ENCODE measurements around the gene GRPEL1. TPM values are rescaled to one million over a fixed set of nuclear protein-coding genes. Genes with fewer than 3 reads are reported as not detected.

Gene GRPEL1
- total RNA-seq (2014; rRNA removed; shearing (Covaris generic)) (27.4 and 27.6 TPM in 2 replicates), polyA plus RNA-seq (2016; fragmentation: Nextera tagmentation; extraction: Ambion mirVana) (108 and 112 TPM in 2 replicates)
- long read RNA-seq, transcript GRPEL1-201 (4 exons, 2,775 nt): major isoform, 74 of 78 reads
- long read RNA-seq, partial matches to known transcripts: 0 of 78 reads
- long read RNA-seq, other reads (novel, unspliced or antisense): 3 of 78 reads

DNA sequence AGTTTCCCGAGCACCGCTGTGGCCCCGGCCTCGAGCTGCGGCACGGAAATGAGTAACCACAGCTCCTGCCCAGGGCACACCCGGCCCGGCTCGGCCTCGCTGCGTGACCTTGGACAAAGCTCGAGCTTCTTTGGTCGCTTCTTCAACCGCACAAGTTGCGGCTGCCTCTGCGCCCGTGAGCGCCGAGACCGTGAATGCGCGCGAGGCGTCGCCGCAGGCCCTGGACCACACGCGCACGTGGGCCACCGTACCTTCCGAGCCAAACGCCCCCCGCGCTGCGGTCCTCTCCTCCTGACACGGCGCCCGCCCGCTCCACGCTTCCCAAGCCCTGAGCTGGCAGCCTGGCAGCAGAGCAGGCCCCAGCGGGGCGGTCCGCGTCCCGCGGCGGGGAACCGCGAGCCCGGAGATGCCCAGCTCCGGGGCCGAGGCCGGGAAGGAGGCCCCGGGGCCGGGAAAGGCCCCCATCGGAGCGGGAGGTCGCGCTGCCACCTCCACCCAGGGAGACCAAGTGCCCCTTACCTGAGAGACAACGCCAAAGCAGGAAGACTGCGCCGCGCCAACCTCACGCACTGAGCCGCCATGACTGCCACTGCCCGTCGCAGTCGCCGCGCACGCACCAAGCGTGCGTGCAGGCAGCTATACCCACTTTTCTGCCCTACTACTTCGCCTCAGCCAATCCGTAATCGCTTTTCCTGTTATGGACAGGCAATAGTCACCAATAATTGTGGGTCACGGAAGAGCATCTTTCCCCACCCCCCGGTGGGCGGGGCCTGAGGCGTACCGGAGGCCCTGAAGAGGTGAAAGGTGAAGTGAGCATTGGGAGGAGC is at the start of gene GRPEL1:
TSS of gene GRPEL1 (minus strand) at position 613 of the 827 bp plus-strand sequence. CDS start at position 581, 32 bp downstream.
- Mint-ChIP-seq H3K4me1 (peaks cover 20% of the 10 kb centered on the region), H3K36me3 (ENCODE audit: low read depth) (peaks cover 29% of the 10 kb centered on the region), H3K4me3 (peak within 1 kb of the TSS; percentile 92), H3K27me3 (ENCODE audit: insufficient read depth, low read depth, poor library complexity) (peaks cover 15% of the 10 kb centered on the region), H3K9me3 (no peaks in the 10 kb centered on the region; the same call in 2 of the 3 replicates), H3K27ac (peak within 1 kb of the TSS; percentile 39; the same call in 1 of the 2 replicates)
- TF ChIP-seq CREB1 (CRISPR knock-in tag; IDR thresholded peaks at IDR 0.05; ENCODE audit: low read depth) (peak; percentile 63), NANOG (IDR thresholded peaks at IDR 0.05; ENCODE audit: borderline replicate concordance) (no peak), EZH2 (IDR thresholded peaks at IDR 0.05; ENCODE audit: low read depth, unreplicated experiment) (no peak), STAT1 (IDR thresholded peaks at IDR 0.05; ENCODE audit: unreplicated experiment) (no peak), POLR2AphosphoS5 (IDR thresholded peaks at IDR 0.05; ENCODE audit: low read depth) (peak; percentile 96)
- TF ChIP-seq, protein P1, sequence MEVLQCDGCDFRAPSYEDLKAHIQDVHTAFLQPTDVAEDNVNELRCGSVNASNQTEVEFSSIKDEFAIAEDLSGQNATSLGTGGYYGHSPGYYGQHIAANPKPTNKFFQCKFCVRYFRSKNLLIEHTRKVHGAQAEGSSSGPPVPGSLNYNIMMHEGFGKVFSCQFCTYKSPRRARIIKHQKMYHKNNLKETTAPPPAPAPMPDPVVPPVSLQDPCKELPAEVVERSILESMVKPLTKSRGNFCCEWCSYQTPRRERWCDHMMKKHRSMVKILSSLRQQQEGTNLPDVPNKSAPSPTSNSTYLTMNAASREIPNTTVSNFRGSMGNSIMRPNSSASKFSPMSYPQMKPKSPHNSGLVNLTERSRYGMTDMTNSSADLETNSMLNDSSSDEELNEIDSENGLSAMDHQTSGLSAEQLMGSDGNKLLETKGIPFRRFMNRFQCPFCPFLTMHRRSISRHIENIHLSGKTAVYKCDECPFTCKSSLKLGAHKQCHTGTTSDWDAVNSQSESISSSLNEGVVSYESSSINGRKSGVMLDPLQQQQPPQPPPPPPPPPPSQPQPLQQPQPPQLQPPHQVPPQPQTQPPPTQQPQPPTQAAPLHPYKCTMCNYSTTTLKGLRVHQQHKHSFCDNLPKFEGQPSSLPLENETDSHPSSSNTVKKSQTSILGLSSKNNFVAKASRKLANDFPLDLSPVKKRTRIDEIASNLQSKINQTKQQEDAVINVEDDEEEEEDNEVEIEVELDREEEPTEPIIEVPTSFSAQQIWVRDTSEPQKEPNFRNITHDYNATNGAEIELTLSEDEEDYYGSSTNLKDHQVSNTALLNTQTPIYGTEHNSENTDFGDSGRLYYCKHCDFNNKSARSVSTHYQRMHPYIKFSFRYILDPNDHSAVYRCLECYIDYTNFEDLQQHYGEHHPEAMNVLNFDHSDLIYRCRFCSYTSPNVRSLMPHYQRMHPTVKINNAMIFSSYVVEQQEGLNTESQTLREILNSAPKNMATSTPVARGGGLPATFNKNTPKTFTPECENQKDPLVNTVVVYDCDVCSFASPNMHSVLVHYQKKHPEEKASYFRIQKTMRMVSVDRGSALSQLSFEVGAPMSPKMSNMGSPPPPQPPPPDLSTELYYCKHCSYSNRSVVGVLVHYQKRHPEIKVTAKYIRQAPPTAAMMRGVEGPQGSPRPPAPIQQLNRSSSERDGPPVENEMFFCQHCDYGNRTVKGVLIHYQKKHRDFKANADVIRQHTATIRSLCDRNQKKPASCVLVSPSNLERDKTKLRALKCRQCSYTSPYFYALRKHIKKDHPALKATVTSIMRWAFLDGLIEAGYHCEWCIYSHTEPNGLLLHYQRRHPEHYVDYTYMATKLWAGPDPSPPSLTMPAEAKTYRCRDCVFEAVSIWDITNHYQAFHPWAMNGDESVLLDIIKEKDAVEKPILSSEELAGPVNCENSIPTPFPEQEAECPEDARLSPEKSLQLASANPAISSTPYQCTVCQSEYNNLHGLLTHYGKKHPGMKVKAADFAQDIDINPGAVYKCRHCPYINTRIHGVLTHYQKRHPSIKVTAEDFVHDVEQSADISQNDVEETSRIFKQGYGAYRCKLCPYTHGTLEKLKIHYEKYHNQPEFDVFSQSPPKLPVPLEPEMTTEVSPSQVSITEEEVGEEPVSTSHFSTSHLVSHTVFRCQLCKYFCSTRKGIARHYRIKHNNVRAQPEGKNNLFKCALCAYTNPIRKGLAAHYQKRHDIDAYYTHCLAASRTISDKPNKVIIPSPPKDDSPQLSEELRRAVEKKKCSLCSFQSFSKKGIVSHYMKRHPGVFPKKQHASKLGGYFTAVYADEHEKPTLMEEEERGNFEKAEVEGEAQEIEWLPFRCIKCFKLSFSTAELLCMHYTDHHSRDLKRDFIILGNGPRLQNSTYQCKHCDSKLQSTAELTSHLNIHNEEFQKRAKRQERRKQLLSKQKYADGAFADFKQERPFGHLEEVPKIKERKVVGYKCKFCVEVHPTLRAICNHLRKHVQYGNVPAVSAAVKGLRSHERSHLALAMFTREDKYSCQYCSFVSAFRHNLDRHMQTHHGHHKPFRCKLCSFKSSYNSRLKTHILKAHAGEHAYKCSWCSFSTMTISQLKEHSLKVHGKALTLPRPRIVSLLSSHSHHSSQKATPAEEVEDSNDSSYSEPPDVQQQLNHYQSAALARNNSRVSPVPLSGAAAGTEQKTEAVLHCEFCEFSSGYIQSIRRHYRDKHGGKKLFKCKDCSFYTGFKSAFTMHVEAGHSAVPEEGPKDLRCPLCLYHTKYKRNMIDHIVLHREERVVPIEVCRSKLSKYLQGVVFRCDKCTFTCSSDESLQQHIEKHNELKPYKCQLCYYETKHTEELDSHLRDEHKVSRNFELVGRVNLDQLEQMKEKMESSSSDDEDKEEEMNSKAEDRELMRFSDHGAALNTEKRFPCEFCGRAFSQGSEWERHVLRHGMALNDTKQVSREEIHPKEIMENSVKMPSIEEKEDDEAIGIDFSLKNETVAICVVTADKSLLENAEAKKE (CRISPR knock-in tag; IDR thresholded peaks at IDR 0.05): no peak
- TF ChIP-seq, protein P2, sequence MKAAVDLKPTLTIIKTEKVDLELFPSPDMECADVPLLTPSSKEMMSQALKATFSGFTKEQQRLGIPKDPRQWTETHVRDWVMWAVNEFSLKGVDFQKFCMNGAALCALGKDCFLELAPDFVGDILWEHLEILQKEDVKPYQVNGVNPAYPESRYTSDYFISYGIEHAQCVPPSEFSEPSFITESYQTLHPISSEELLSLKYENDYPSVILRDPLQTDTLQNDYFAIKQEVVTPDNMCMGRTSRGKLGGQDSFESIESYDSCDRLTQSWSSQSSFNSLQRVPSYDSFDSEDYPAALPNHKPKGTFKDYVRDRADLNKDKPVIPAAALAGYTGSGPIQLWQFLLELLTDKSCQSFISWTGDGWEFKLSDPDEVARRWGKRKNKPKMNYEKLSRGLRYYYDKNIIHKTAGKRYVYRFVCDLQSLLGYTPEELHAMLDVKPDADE (IDR thresholded peaks at IDR 0.05): no peak
- DNase-seq (ENCODE audit: low spot score) (peak; percentile 100), ATAC-seq (peak; percentile 87)
- H3K9me2 ChIP-seq (ENCODE audit: insufficient read depth): no peaks in the 10 kb centered on the region
- no peak within 1 kb of the TSS for H3K27ac ChIP-seq (ENCODE audit: low read depth)
- H3K4me1 ChIP-seq (ENCODE audit: insufficient read depth): peaks cover 20% of the 10 kb centered on the region; the same call in 1 of the 2 replicates
- H2AFZ ChIP-seq: peak within 1 kb of the TSS; percentile 90
- peaks cover 21% of the 10 kb centered on the region for H3K27me3 ChIP-seq (ENCODE audit: insufficient read depth)
- H3K4me3 ChIP-seq: peak within 1 kb of the TSS; percentile 72
- peaks cover 45% of the 10 kb centered on the region for H3K79me2 ChIP-seq (replicated peaks; ENCODE audit: insufficient read depth)
- H3K4me2 ChIP-seq: peak within 1 kb of the TSS; percentile 92
- H3F3A ChIP-seq (replicated peaks; ENCODE audit: low read depth): no peaks in the 10 kb centered on the region
- peaks cover 35% of the 10 kb centered on the region for H4K20me1 ChIP-seq (replicated peaks; ENCODE audit: insufficient read depth)
- peaks cover 8% of the 10 kb centered on the region; the same call in 1 of the 2 replicates for H3K36me3 ChIP-seq (ENCODE audit: insufficient read depth)
